Memory B cell (primary cell): ENCODE results near the gene KRTAP10-4.

Experiments
- ATAC-seq: fragments of 150-1000 bp; cut with Tn5 transposase; 2 replicates; pipeline ENCODE4 v1.10.0; 2021; ENCODE audit warnings: low read depth, mild to moderate bottlenecking, moderate library complexity
- DNase-seq, 2 donors: peaks; one replicate each; pipeline ENCODE4 v3.0.0; 2022; ENCODE audit warnings: low spot score in 2 of 2
- H3K27ac Mint-ChIP-seq: one replicate; pipeline ENCODE4 v1.8.0; 2022; ENCODE audit warnings: mild to moderate bottlenecking, moderate library complexity, mixed read lengths
- H3K27me3 Mint-ChIP-seq: one replicate; pipeline ENCODE4 v1.8.0; 2022; ENCODE audit warnings: mixed read lengths
- H3K36me3 Mint-ChIP-seq: one replicate; pipeline ENCODE4 v1.8.0; 2022; ENCODE audit warnings: mild to moderate bottlenecking, mixed read lengths
- H3K4me1 Mint-ChIP-seq: one replicate; pipeline ENCODE4 v1.8.0; 2022; ENCODE audit warnings: mixed read lengths
- H3K4me3 Mint-ChIP-seq: one replicate; pipeline ENCODE4 v1.8.0; 2022; ENCODE audit warnings: mild to moderate bottlenecking, moderate library complexity, mixed read lengths
- H3K9me3 Mint-ChIP-seq: one replicate; pipeline ENCODE4 v1.8.0; 2022; ENCODE audit warnings: mixed read lengths

KRTAP10-4 gene

GRCh38 chr21:44531606-44532564 is 41.6 kb upstream of the KRTAP10-4 start:
- peaks cover 1% of the 10 kb centered on the region for H3K9me3 Mint-ChIP-seq
- no peak overlapping the region for H3K27ac Mint-ChIP-seq
- H3K4me1 Mint-ChIP-seq, result peaks cover 4% of the 10 kb centered on the region
- no peak for ATAC-seq
- H3K27me3 Mint-ChIP-seq, result peaks cover 12% of the 10 kb centered on the region
- no peaks in the 10 kb centered on the region for H3K36me3 Mint-ChIP-seq
- no peak overlapping the region for H3K4me3 Mint-ChIP-seq
- no peak for DNase-seq

GRCh38 chr21:44532712-44533111 is 40.8 kb upstream of the KRTAP10-4 start:
- Mint-ChIP-seq H3K27me3 (peaks cover 16% of the 10 kb centered on the region), H3K27ac (no peak overlapping the region), H3K36me3 (no peaks in the 10 kb centered on the region), H3K9me3 (peaks cover 1% of the 10 kb centered on the region), H3K4me3 (no peak overlapping the region), H3K4me1 (peaks cover 4% of the 10 kb centered on the region)
- ATAC-seq (no peak), DNase-seq (no peak)

- Mint-ChIP-seq H3K27me3 (peaks cover 18% of the 10 kb centered on the region), H3K36me3 (no peaks in the 10 kb centered on the region), H3K4me3 (no peak overlapping the region), H3K27ac (no peak overlapping the region), H3K4me1 (peaks cover 4% of the 10 kb centered on the region), H3K9me3 (peaks cover 1% of the 10 kb centered on the region)
- DNase-seq, result no peak
- no peak for ATAC-seq
These were observed 40.2 kb upstream of the KRTAP10-4 start for GRCh38 chr21:44533121-44533890.

DNA sequence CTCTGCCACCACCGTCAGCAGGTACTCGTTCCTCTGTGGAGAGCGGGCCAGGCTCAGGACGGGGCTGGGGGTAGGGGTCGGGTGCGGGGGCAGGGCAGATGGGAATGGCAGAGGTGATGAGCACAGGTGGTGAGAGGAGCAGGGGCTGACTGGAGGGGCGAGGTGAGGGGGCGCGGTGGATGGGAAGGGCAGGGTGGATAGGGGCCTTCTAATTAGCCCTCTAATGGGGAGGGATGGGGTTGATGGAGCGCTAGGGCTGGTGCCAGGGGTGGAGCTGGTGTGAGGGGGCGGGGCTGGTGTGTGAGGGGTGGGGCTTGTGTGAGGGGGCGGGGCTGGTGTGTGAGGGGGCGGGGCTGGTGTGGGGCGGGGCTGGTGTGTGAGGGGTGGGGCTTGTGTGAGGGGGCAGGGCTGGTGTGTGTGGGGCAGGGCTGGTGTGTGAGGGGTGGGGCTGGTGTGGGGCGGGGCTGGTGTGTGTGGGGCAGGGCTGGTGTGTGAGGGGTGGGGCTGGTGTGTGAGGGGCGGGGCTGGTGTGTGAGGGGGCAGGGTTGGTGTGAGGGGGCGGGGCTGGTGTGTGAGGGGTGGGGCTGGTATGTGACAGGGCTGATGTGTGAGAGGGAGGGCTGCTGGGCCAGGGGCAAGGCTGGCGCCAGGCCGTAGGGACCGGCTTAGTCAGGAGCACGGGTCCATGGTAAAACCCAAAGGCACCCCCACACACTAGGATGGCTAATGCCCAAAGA is 39.5 kb upstream of the KRTAP10-4 start:
- Mint-ChIP-seq H3K4me3 (no peak overlapping the region), H3K27ac (no peak overlapping the region), H3K36me3 (no peaks in the 10 kb centered on the region), H3K27me3 (peaks cover 20% of the 10 kb centered on the region), H3K4me1 (peaks cover 4% of the 10 kb centered on the region), H3K9me3 (peaks cover 1% of the 10 kb centered on the region)
- no peak for DNase-seq
- ATAC-seq, result no peak

DNA sequence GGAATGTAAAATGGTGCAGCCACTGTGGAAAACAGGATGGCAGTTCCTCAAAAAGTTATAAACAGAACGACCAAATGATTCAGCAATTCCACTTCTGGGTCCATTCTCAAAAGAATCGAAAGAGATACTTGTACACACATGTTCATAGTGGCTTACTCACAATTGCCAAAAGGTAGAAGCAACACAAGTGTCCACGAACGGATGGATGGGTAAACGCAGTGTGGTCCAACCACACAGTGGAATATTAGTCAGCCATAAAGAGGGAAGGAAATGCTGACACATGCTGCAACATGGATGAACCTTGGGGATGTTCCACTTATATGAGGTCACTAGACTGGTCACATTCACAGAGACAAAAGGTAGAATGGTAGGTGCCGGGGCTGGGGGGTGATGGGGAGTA is 38.8 kb upstream of the KRTAP10-4 start:
- Mint-ChIP-seq H3K36me3 (no peaks in the 10 kb centered on the region), H3K9me3 (peaks cover 1% of the 10 kb centered on the region), H3K27me3 (peaks cover 24% of the 10 kb centered on the region), H3K4me3 (no peak overlapping the region), H3K27ac (no peak overlapping the region), H3K4me1 (peaks cover 4% of the 10 kb centered on the region)
- DNase-seq (no peak), ATAC-seq (no peak)

- peaks cover 20% of the 10 kb centered on the region for H3K27me3 Mint-ChIP-seq
- no peak for DNase-seq
- no peak for ATAC-seq
- H3K4me3 Mint-ChIP-seq, result no peak overlapping the region
- no peaks in the 10 kb centered on the region for H3K36me3 Mint-ChIP-seq
- no peaks in the 10 kb centered on the region for H3K4me1 Mint-ChIP-seq
- H3K27ac Mint-ChIP-seq, result no peak overlapping the region
- H3K9me3 Mint-ChIP-seq, result no peaks in the 10 kb centered on the region
These were observed 37.6 kb upstream of the KRTAP10-4 start for GRCh38 chr21:44535963-44536362.

- Mint-ChIP-seq H3K4me3 (no peak overlapping the region), H3K36me3 (no peaks in the 10 kb centered on the region), H3K27ac (no peak overlapping the region), H3K9me3 (no peaks in the 10 kb centered on the region), H3K4me1 (no peaks in the 10 kb centered on the region), H3K27me3 (peaks cover 17% of the 10 kb centered on the region)
- ATAC-seq (no peak), DNase-seq (no peak)
These were observed 35.3 kb upstream of the KRTAP10-4 start for GRCh38 chr21:44537930-44538911.

DNA sequence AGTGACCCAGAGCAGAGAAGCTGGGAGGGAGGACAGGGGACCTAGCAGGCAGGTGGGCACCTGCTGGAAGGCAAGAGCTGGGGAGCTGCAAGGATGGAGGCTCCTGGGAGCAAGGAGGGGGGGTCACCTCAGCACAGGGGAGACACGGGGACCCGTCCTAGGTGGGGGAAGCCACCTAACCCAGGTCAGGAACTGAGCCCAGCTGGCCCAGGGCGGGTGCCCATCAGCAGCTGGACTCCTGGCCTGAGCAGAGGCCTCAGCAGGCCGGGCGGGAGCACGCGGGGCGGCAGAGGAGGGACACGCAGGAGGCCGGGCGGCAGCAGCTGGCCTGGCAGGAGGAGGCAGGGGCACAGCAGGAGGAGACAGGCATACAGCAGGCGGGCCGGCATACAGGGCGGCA is 34.5 kb upstream of the KRTAP10-4 start:
- no peaks in the 10 kb centered on the region for H3K9me3 Mint-ChIP-seq
- no peak for DNase-seq
- ATAC-seq, result no peak
- no peak overlapping the region for H3K27ac Mint-ChIP-seq
- H3K4me3 Mint-ChIP-seq, result no peak overlapping the region
- no peaks in the 10 kb centered on the region for H3K36me3 Mint-ChIP-seq
- H3K27me3 Mint-ChIP-seq, result peaks cover 17% of the 10 kb centered on the region
- H3K4me1 Mint-ChIP-seq, result no peaks in the 10 kb centered on the region

GRCh38 chr21:44539991-44540666 is 33.4 kb upstream of the KRTAP10-4 start, which contains the start of gene KRTAP10-1:
Gene KRTAP10-1 (minus strand): TSS chr21:44540195. CDS start chr21:44540150, 45 bp downstream.
- no peaks in the 10 kb centered on the region for H3K36me3 Mint-ChIP-seq
- no peak within 1 kb of the TSS for H3K4me3 Mint-ChIP-seq
- H3K4me1 Mint-ChIP-seq, result no peaks in the 10 kb centered on the region
- ATAC-seq (no peak), DNase-seq (peak in 1 of 2 donors; percentile 8)
- H3K27ac Mint-ChIP-seq, result no peak within 1 kb of the TSS
- H3K27me3 Mint-ChIP-seq, result peaks cover 15% of the 10 kb centered on the region
- H3K9me3 Mint-ChIP-seq, result no peaks in the 10 kb centered on the region

- ATAC-seq (no peak), DNase-seq (no peak)
- H3K4me3 Mint-ChIP-seq, result no peak overlapping the region
- no peaks in the 10 kb centered on the region for H3K36me3 Mint-ChIP-seq
- H3K27me3 Mint-ChIP-seq, result peaks cover 15% of the 10 kb centered on the region
- H3K27ac Mint-ChIP-seq, result no peak overlapping the region
- no peaks in the 10 kb centered on the region for H3K4me1 Mint-ChIP-seq
- peaks cover 5% of the 10 kb centered on the region for H3K9me3 Mint-ChIP-seq
These were observed 32.7 kb upstream of the KRTAP10-4 start for GRCh38 chr21:44540741-44541288.

- Mint-ChIP-seq H3K27ac (no peak overlapping the region), H3K27me3 (peaks cover 13% of the 10 kb centered on the region), H3K4me1 (peaks cover 4% of the 10 kb centered on the region), H3K9me3 (peaks cover 16% of the 10 kb centered on the region), H3K36me3 (peaks cover 10% of the 10 kb centered on the region), H3K4me3 (no peak overlapping the region)
- DNase-seq (no peak), ATAC-seq (no peak)
These were observed 30.8 kb upstream of the KRTAP10-4 start for GRCh38 chr21:44542716-44543115.

DNA sequence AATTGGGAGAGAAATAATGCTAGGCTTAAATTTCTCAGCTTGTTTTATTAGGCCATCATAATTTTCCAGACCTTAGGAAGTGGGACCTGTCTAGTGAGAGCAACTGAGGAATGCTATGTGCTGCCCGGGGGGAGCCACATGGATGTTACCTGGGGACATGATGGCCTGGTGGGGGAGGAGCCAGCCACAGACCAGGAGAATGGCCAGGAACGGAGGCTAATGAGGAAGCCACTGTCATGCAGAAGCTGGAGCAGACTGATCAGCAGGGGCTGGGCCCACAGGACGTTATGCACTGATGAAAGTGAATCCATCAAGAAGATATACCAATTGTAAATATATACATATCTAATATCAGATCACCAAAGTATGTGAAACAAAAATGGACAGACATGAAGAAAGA is 29.0 kb upstream of the KRTAP10-4 start:
- Mint-ChIP-seq H3K4me3 (no peak overlapping the region), H3K9me3 (peaks cover 18% of the 10 kb centered on the region), H3K27me3 (peaks cover 16% of the 10 kb centered on the region), H3K27ac (no peak overlapping the region), H3K36me3 (peaks cover 11% of the 10 kb centered on the region), H3K4me1 (peaks cover 5% of the 10 kb centered on the region)
- ATAC-seq (no peak), DNase-seq (no peak)
